DOHH2 (cell line): ENCODE data around the gene CUTA.

ENCODE experiments used
- H3F3A ChIP-seq: fragments of 200-600 bp; sonication (generic), shearing (Covaris generic); 2 replicates; pipeline ENCODE4 v1.6.0; 2016; ENCODE audit warnings: antibody characterized with exemption, mild to moderate bottlenecking; ENCODE audit not compliant: control insufficient read depth, insufficient read depth
- H3K27ac ChIP-seq: fragments of 200-600 bp; sonication (generic); 2 replicates; pipeline ENCODE4 v1.5.1; 2014; ENCODE audit warnings: low read depth, mild to moderate bottlenecking, low read length, moderate library complexity
- H3K27me3 ChIP-seq: fragments of 200-600 bp; sonication (generic); 2 replicates; pipeline ENCODE4 v1.6.1; 2014; ENCODE audit warnings: mild to moderate bottlenecking, low read length, mixed read lengths; ENCODE audit not compliant: control insufficient read depth
- H3K36me3 ChIP-seq: fragments of 200-600 bp; sonication (generic); 2 replicates; pipeline ENCODE4 v1.6.1; 2014; ENCODE audit warnings: mild to moderate bottlenecking, low read length, moderate library complexity, mixed read lengths; ENCODE audit not compliant: control insufficient read depth
- H3K4me1 ChIP-seq: fragments of 200-600 bp; sonication (generic); 2 replicates; pipeline ENCODE4 v1.6.1; 2014; ENCODE audit warnings: mild to moderate bottlenecking, low read length, mixed read lengths; ENCODE audit not compliant: control insufficient read depth
- H3K4me2 ChIP-seq: fragments of 200-600 bp; sonication (generic); 2 replicates; pipeline ENCODE4 v1.6.0; 2014; ENCODE audit warnings: mild to moderate bottlenecking, low read length, moderate library complexity
- H3K4me3 ChIP-seq: fragments of 200-600 bp; sonication (generic); 2 replicates; pipeline ENCODE4 v1.5.1; 2014; ENCODE audit warnings: mild to moderate bottlenecking, low read length, mixed read lengths
- H3K79me2 ChIP-seq: fragments of 200-600 bp; sonication (generic); 2 replicates; pipeline ENCODE4 v1.6.1; 2014; ENCODE audit warnings: mild to moderate bottlenecking, low read length, mixed read lengths; ENCODE audit not compliant: control insufficient read depth
- H3K9me2 ChIP-seq: fragments of 200-600 bp; sonication (generic); replicated peaks from 2 replicates; pipeline ENCODE4 v1.6.1; 2014; ENCODE audit warnings: mild to moderate bottlenecking, low read length, mixed read lengths; ENCODE audit not compliant: control insufficient read depth
- H3K9me3 ChIP-seq: fragments of 200-600 bp; sonication (generic); 2 replicates; pipeline ENCODE4 v1.6.1; 2014; ENCODE audit warnings: antibody characterized with exemption, low read length, mixed read lengths; ENCODE audit not compliant: control insufficient read depth, insufficient read depth
- H4K20me1 ChIP-seq: fragments of 200-600 bp; sonication (generic); 2 replicates; pipeline ENCODE4 v1.6.0; 2014; ENCODE audit warnings: low read depth, mild to moderate bottlenecking, antibody characterized with exemption, low read length, moderate library complexity; ENCODE audit not compliant: control insufficient read depth, insufficient read depth
- EZH2phosphoT487 ChIP-seq: fragments of 200-600 bp; sonication (generic); IDR thresholded peaks from 2 replicates; pipeline ENCODE4 v1.6.1; 2017; ENCODE audit warnings: borderline replicate concordance, mild to moderate bottlenecking, antibody characterized with exemption, low read length, moderate library complexity, mixed read lengths
- TF ChIP-seq, protein P1 (sequence below): fragments of 200-600 bp; sonication (generic); IDR thresholded peaks from one replicate; pipeline ENCODE4 v1.5.1; 2014; ENCODE audit warnings: antibody characterized with exemption, mild to moderate bottlenecking, low read depth, low read length; ENCODE audit not compliant: poor library complexity, severe bottlenecking

The CUTA gene

DNA sequence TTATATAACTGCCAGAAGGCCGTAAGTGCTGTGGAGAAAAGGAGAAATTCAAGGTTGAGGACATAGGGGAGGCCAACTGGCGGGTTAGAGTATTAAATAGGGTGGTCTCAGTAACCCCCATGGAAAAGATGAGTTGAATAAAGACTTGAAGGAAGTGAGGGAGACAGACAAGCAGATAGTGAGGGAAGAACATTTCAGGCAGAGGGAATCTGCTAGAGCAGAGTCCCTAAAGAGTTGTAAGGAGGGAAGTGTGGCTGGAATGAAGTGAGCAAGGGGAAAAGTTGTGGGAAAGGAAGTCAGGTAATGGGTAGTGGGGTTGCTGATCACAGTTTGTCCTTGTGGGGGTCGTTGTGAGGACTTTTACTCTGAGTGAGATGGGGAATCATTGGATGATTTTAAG, 24.9 kb downstream of the CUTA start:
- Histone ChIP-seq H3K27ac (peak overlapping the region; percentile 86), H3K4me3 (peak overlapping the region; percentile 74), H3K4me2 (peak overlapping the region; percentile 85), H3K9me3 (no peaks in the 10 kb centered on the region), H3K79me2 (peaks cover 63% of the 10 kb centered on the region), H3K36me3 (peaks cover 53% of the 10 kb centered on the region), H3F3A (peaks cover 10% of the 10 kb centered on the region), H3K4me1 (peaks cover 32% of the 10 kb centered on the region), H3K27me3 (no peaks in the 10 kb centered on the region), H3K9me2 (no peaks in the 10 kb centered on the region), H4K20me1 (peaks cover 22% of the 10 kb centered on the region; the same call in 1 of the 2 replicates)
- TF ChIP-seq, protein P1, sequence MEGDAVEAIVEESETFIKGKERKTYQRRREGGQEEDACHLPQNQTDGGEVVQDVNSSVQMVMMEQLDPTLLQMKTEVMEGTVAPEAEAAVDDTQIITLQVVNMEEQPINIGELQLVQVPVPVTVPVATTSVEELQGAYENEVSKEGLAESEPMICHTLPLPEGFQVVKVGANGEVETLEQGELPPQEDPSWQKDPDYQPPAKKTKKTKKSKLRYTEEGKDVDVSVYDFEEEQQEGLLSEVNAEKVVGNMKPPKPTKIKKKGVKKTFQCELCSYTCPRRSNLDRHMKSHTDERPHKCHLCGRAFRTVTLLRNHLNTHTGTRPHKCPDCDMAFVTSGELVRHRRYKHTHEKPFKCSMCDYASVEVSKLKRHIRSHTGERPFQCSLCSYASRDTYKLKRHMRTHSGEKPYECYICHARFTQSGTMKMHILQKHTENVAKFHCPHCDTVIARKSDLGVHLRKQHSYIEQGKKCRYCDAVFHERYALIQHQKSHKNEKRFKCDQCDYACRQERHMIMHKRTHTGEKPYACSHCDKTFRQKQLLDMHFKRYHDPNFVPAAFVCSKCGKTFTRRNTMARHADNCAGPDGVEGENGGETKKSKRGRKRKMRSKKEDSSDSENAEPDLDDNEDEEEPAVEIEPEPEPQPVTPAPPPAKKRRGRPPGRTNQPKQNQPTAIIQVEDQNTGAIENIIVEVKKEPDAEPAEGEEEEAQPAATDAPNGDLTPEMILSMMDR: no peak
- TF ChIP-seq EZH2phosphoT487: no peak

- H3F3A ChIP-seq: peaks cover 10% of the 10 kb centered on the region
- no peaks in the 10 kb centered on the region for H3K9me2 ChIP-seq
- H3K9me3 ChIP-seq: no peaks in the 10 kb centered on the region
- peaks cover 49% of the 10 kb centered on the region for H3K36me3 ChIP-seq
- peak overlapping the region; percentile 85 for H3K4me2 ChIP-seq
- H3K4me1 ChIP-seq: peaks cover 32% of the 10 kb centered on the region
- peak overlapping the region; percentile 86 for H3K27ac ChIP-seq
- H4K20me1 ChIP-seq: peaks cover 22% of the 10 kb centered on the region; the same call in 1 of the 2 replicates
- H3K4me3 ChIP-seq: peak overlapping the region; percentile 74
- H3K27me3 ChIP-seq: no peaks in the 10 kb centered on the region
- TF ChIP-seq EZH2phosphoT487: no peak
- TF ChIP-seq, protein P1: no peak
- H3K79me2 ChIP-seq: peaks cover 59% of the 10 kb centered on the region
Observed at GRCh38 chr6:33392595-33392948, 25.3 kb downstream of the CUTA start.

- Histone ChIP-seq H3K79me2 (peaks cover 54% of the 10 kb centered on the region), H3K4me3 (peak overlapping the region; percentile 74), H3K36me3 (peaks cover 46% of the 10 kb centered on the region)
Observed at GRCh38 chr6:33391922-33392594, 25.8 kb downstream of the CUTA start.

More at GRCh38 chr6:33391922-33392594, 25.8 kb downstream of the CUTA start:
- H3K27ac ChIP-seq: peak overlapping the region; percentile 86
- no peaks in the 10 kb centered on the region for H3K9me3 ChIP-seq
- H3K4me1 ChIP-seq: peaks cover 32% of the 10 kb centered on the region
- H4K20me1 ChIP-seq: peaks cover 20% of the 10 kb centered on the region; the same call in 1 of the 2 replicates
- peaks cover 10% of the 10 kb centered on the region for H3F3A ChIP-seq
- H3K4me2 ChIP-seq: peak overlapping the region; percentile 85
- H3K9me2 ChIP-seq: no peaks in the 10 kb centered on the region
- no peak for TF ChIP-seq EZH2phosphoT487
- TF ChIP-seq, protein P1: no peak
- H3K27me3 ChIP-seq: no peaks in the 10 kb centered on the region
